Measurements from ENCODE around the gene STK39. TPM values are rescaled to one million over a fixed set of nuclear protein-coding genes. Genes with fewer than 3 reads are reported as not detected.

The STK39 gene
- total and polyA plus RNA-seq, 2 donors from 2014 or later: 15.9 to 27.1 TPM

DNA sequence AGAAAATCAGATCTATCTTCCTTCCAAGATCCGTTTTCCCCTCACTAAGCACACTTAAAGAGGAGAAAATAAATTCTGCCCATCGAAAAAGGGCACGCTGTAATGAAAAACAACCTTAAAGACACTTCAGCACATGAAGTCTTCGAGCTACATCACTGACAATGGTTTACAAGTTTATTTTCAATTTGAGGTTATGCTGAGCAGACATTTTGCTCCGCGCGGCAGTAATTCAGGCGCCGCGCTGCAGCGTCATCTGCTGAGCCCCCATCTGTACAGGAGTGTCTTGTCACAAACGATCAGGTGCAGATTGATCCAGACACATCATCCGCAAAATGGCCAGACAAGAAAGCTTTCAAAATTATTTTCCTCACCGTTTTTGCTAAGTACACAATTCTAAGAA lies 341.7 kb downstream of the STK39 start:
- no peak overlapping the region for H3K27ac ChIP-seq (ENCODE audit: low read depth in 2 of 2, low read length in 2 of 2)
- TF ChIP-seq, protein P1, sequence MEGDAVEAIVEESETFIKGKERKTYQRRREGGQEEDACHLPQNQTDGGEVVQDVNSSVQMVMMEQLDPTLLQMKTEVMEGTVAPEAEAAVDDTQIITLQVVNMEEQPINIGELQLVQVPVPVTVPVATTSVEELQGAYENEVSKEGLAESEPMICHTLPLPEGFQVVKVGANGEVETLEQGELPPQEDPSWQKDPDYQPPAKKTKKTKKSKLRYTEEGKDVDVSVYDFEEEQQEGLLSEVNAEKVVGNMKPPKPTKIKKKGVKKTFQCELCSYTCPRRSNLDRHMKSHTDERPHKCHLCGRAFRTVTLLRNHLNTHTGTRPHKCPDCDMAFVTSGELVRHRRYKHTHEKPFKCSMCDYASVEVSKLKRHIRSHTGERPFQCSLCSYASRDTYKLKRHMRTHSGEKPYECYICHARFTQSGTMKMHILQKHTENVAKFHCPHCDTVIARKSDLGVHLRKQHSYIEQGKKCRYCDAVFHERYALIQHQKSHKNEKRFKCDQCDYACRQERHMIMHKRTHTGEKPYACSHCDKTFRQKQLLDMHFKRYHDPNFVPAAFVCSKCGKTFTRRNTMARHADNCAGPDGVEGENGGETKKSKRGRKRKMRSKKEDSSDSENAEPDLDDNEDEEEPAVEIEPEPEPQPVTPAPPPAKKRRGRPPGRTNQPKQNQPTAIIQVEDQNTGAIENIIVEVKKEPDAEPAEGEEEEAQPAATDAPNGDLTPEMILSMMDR (IDR thresholded peaks at IDR 0.05; ENCODE audit: borderline replicate concordance, extremely low read depth, insufficient read depth): no peak
- H3K4me1 ChIP-seq (ENCODE audit: control insufficient read depth in 2 of 3, insufficient read depth in 2 of 3, low read depth in 1 of 3, low read length in 3 of 3): no peaks in the 10 kb centered on the region
- no peaks in the 10 kb centered on the region for H3K27me3 ChIP-seq (ENCODE audit: control insufficient read depth, insufficient read depth, low read length)
- DNase-seq (no peak), FAIRE-seq (no peak)
- H3K4me3 ChIP-seq (ENCODE audit: low read length in 3 of 3): no peak overlapping the region
- no peaks in the 10 kb centered on the region for H3K9me3 ChIP-seq (ENCODE audit: control insufficient read depth in 2 of 3, insufficient read depth in 1 of 3, low read length in 3 of 3)
- intact Hi-C loops (cut with DNase I): no loop called here
- no peaks in the 10 kb centered on the region for H3K36me3 ChIP-seq (ENCODE audit: control insufficient read depth in 2 of 3, insufficient read depth in 3 of 3, low read length in 3 of 3)
- H3K9ac ChIP-seq (ENCODE audit: low read length in 3 of 3): no peak overlapping the region

Other genes starting within 250 kb of the STK39 start
- gene CERS6, start 208.7 kb upstream of the STK39 start, total RNA-seq: 18.8 TPM
- 9.4 TPM for gene CERS6, start 208.7 kb upstream of the STK39 start, polyA plus RNA-seq (ENCODE audit: insufficient read depth, low read depth, low replicate concordance)

Measured in kidney (tissue), 14 donors.